ENCODE results near the gene MASP1.

Gene MASP1

DNA sequence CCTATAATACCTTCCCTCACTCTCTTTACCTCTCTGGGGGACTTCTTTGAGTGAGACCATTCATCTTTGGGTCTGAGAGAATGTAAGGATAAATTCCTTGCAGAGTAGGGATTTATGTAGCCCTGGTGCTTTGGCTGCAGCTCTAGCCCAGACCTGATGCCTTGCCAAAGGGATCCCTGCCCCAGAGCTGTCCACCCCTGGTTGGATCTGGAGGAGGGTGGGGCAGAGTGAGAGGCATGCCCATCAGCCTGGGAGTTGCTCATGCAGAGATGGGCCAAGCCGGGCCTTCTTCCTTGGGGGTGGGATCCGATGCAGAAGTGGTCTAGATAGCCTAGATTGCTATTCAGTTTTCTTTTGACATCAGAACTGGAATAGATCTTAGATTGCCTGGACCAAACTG lies 62.8 kb downstream of the MASP1 start:
- in situ Hi-C loops (cut with HindIII; ENCODE audit: low sequenced_read_pairs), result no loop called here
- DNase-seq (ENCODE audit: low read depth, low spot score), result no peak
- no peak overlapping the region for H3K4me3 ChIP-seq (ENCODE audit: low read depth, low read length)
- TF ChIP-seq, protein P1, sequence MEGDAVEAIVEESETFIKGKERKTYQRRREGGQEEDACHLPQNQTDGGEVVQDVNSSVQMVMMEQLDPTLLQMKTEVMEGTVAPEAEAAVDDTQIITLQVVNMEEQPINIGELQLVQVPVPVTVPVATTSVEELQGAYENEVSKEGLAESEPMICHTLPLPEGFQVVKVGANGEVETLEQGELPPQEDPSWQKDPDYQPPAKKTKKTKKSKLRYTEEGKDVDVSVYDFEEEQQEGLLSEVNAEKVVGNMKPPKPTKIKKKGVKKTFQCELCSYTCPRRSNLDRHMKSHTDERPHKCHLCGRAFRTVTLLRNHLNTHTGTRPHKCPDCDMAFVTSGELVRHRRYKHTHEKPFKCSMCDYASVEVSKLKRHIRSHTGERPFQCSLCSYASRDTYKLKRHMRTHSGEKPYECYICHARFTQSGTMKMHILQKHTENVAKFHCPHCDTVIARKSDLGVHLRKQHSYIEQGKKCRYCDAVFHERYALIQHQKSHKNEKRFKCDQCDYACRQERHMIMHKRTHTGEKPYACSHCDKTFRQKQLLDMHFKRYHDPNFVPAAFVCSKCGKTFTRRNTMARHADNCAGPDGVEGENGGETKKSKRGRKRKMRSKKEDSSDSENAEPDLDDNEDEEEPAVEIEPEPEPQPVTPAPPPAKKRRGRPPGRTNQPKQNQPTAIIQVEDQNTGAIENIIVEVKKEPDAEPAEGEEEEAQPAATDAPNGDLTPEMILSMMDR (IDR thresholded peaks at IDR 0.05; ENCODE audit: low read depth, low read length), result no peak

DNA sequence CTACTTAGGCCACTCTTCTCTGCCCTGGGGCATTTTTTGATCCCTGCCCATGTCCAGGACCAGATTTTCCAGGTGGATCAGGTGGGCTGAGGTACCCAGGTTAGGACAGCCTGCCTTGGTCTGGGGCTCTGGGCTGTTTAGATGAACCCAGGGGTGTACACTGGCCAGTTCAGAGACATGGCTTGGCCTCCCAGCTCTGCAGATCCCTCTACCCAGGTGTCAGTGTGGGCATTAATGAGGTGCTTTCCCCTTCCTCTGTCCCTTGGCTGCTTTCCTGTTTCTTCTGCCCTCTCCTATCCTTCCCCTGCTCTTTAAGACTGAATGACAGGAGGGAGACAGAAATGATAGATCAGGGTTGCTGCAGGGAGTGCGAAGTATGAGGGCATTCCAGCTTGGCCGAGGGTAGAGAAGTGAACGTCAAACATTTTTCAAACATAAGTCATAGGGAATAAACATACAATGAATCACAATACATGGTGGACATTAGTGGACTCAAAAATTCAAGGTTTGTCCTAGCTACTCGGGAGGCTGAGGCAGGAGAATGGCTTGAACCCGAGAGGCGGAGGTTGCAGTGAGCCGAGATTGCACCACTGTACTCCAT lies 63.8 kb downstream of the MASP1 start:
- in situ Hi-C loops (cut with HindIII; ENCODE audit: low sequenced_read_pairs), result no loop called here
- TF ChIP-seq, protein P1 (IDR thresholded peaks at IDR 0.05; ENCODE audit: low read depth, low read length), result no peak
- peak; percentile 52 for DNase-seq (ENCODE audit: low read depth, low spot score)
- H3K4me3 ChIP-seq (ENCODE audit: low read depth, low read length), result no peak overlapping the region

DNA sequence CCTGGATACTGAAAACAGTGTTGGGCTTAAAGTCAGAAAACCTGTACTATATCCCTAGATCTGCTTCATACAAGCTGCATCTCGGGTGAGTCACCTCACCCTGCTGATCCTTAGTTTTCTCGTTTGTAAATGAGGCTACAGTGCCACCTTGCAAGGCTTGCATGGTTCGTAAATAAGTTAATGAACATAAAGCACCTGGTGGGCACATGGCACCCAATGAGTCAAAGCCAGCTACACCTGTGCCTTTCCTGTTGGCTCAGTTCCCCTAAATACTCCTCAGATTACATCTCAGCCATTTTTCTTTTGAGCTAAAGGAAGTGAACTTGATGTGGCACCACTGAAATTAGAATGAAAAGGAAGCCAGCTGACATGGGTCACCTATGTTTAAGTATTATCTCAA lies 67.7 kb downstream of the MASP1 start:
- no peak for DNase-seq (ENCODE audit: low read depth, low spot score)

DNA sequence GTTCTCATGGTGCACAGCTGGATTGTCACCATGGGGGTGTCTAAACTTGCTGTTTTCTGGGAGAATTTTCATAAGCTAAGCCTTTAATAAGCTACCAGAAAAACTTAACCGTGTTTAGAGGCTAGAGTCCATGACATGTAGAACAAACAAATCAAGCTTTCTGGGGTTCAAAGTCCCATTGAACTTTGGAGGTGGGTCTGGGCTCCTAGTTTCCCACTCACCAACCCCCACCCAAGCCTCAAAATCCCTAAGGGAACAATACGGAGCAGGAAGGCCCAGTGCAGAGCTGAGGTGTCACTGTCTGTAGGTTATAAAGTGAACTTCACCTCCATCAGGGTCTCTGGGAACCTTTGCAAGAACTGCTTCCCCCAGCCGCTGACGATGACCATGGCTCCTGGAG lies 68.7 kb downstream of the MASP1 start:
- DNase-seq (ENCODE audit: low read depth, low spot score), result no peak
- TF ChIP-seq, protein P1 (IDR thresholded peaks at IDR 0.05; ENCODE audit: low read depth, low read length), result no peak
- in situ Hi-C loops (cut with HindIII; ENCODE audit: low sequenced_read_pairs), result no loop called here
- no peak overlapping the region for H3K4me3 ChIP-seq (ENCODE audit: low read depth, low read length)

More for the DNA sequence above, 67.7 kb downstream of the MASP1 start:
- no peak overlapping the region for H3K4me3 ChIP-seq (ENCODE audit: low read depth, low read length)
- in situ Hi-C loops (cut with HindIII; ENCODE audit: low sequenced_read_pairs), result no loop called here
- TF ChIP-seq, protein P1 (IDR thresholded peaks at IDR 0.05; ENCODE audit: low read depth, low read length), result no peak

- in situ Hi-C loops (cut with HindIII; ENCODE audit: low sequenced_read_pairs), result no loop called here
- H3K4me3 ChIP-seq (ENCODE audit: low read depth, low read length), result no peak overlapping the region
- no peak for DNase-seq (ENCODE audit: low read depth, low spot score)
- TF ChIP-seq, protein P1 (IDR thresholded peaks at IDR 0.05; ENCODE audit: low read depth, low read length), result no peak
These were observed 76.1 kb downstream of the MASP1 start for GRCh38 chr3:187215460-187215859.

- DNase-seq (ENCODE audit: low read depth, low spot score), result no peak
- TF ChIP-seq, protein P1 (IDR thresholded peaks at IDR 0.05; ENCODE audit: low read depth, low read length), result no peak
- H3K4me3 ChIP-seq (ENCODE audit: low read depth, low read length), result no peak overlapping the region
- in situ Hi-C loops (cut with HindIII; ENCODE audit: low sequenced_read_pairs), result no loop called here
These were observed 77.9 kb downstream of the MASP1 start for GRCh38 chr3:187213616-187214015.

Data from astrocyte of the spinal cord (primary cell).